H1 (cell line): Measurements from ENCODE around the gene DNAJB6. TPM values are rescaled to one million over a fixed set of nuclear protein-coding genes. Genes with fewer than 3 reads are reported as not detected.

Source experiments
- CTCF ChIA-PET: fragments of 300-600 bp; sonication (Branson Sonifier 250); formaldehyde crosslinking; loops from one replicate; lab custom pipeline; 2021; ENCODE audit not compliant: partially characterized antibody; lab: Charles Lee
- POLR2A ChIA-PET: fragments of 300-600 bp; sonication (Branson Sonifier 250); formaldehyde crosslinking; loops from one replicate; lab custom pipeline; 2021; ENCODE audit warnings: inconsistent platforms; ENCODE audit not compliant: partially characterized antibody; lab: Charles Lee
- DNase-seq, 2 experiments: peaks; one replicate each; pipeline versions ENCODE4 v3.0.0 to v3.0.0-alpha.2; 2010 to 2022; ENCODE audit warnings: low spot score in 2 of 2, low read depth in 1 of 2, mixed read lengths in 1 of 2
- FAIRE-seq: peaks from 2 replicates; lab custom pipeline; 2011; peaks lifted over from hg19 to GRCh38; lab: Jason Lieb, UNC
- H2AFZ ChIP-seq: 2 replicates; pipeline ENCODE4 v1.8.1; 2012; ENCODE audit warnings: low read length, inconsistent platforms
- H2AK5ac ChIP-seq: 2 replicates; pipeline ENCODE4 v1.6.1; 2013; ENCODE audit warnings: low read depth, low read length
- H2BK120ac ChIP-seq: replicated peaks from 2 replicates; pipeline ENCODE3; 2013; ENCODE audit warnings: low read depth, low read length, inconsistent platforms
- H2BK12ac ChIP-seq: 2 replicates; pipeline ENCODE4 v1.6.1; 2013; ENCODE audit warnings: low read depth, low read length
- H2BK15ac ChIP-seq: 2 replicates; pipeline ENCODE4 v1.6.1; 2013; ENCODE audit warnings: low read length
- H2BK20ac ChIP-seq: 2 replicates; pipeline ENCODE4 v1.6.1; 2013; ENCODE audit warnings: low read length
- H2BK5ac ChIP-seq: 2 replicates; pipeline ENCODE4 v1.6.1; 2013; ENCODE audit warnings: low read depth, low read length
- H3K14ac ChIP-seq: 2 replicates; pipeline ENCODE4 v1.6.1; 2013; ENCODE audit warnings: inconsistent platforms; ENCODE audit not compliant: insufficient read length
- H3K18ac ChIP-seq: 2 replicates; pipeline ENCODE4 v1.6.1; 2013; ENCODE audit warnings: low read length; ENCODE audit errors: extremely low read depth
- H3K23ac ChIP-seq: 2 replicates; pipeline ENCODE4 v1.6.1; 2013; ENCODE audit warnings: inconsistent platforms; ENCODE audit not compliant: insufficient read length
- H3K23me2 ChIP-seq: 2 replicates; pipeline ENCODE4 v1.6.1; 2013; ENCODE audit warnings: low read depth, low read length
- H3K27ac ChIP-seq: 2 replicates; pipeline ENCODE4 v1.6.1; 2011; ENCODE audit warnings: low read depth, low read length, inconsistent platforms
- H3K27me3 ChIP-seq, 4 experiments: replicated peaks in 1 of 4; 1 replicate in 1 of 4; 2 replicates in 3 of 4; pipeline versions ENCODE4 v1.6.1 to v1.8.1; 2011 to 2013; ENCODE audit warnings: low read length in 3 of 4, mild to moderate bottlenecking in 3 of 4, inconsistent platforms in 2 of 4, mixed read lengths in 2 of 4, moderate library complexity in 1 of 4; ENCODE audit not compliant: control insufficient read depth in 3 of 4, insufficient read depth in 3 of 4; ENCODE audit errors: extremely low read depth in 1 of 4
- H3K36me3 ChIP-seq, 4 experiments: 2 replicates each; pipeline versions ENCODE4 v1.6.1 to v1.8.1; 2011 to 2013; ENCODE audit warnings: mild to moderate bottlenecking in 4 of 4, low read length in 3 of 4, moderate library complexity in 2 of 4, control low read depth in 1 of 4, inconsistent platforms in 1 of 4; ENCODE audit not compliant: insufficient read depth in 4 of 4, control insufficient read depth in 2 of 4
- H3K4ac ChIP-seq: replicated peaks from 2 replicates; pipeline ENCODE3; 2013; ENCODE audit warnings: low read length, low read depth, mixed read lengths, inconsistent platforms; ENCODE audit not compliant: insufficient read length
- H3K4me1 ChIP-seq, 4 experiments: replicated peaks in 1 of 4; 1 replicate in 1 of 4; 2 replicates in 3 of 4; pipeline versions ENCODE4 v1.6.1 to v1.8.1; 2011 to 2013; ENCODE audit warnings: low read length in 3 of 4, inconsistent platforms in 2 of 4, mixed read lengths in 1 of 4; ENCODE audit not compliant: insufficient read depth in 4 of 4, control insufficient read depth in 3 of 4
- H3K4me2 ChIP-seq, 2 experiments: 2 replicates each; pipeline versions ENCODE4 v1.6.1 to v1.8.1; 2011 to 2013; ENCODE audit warnings: low read depth in 2 of 2, low read length in 2 of 2, control low read depth in 1 of 2, inconsistent platforms in 1 of 2, mild to moderate bottlenecking in 1 of 2; ENCODE audit not compliant: insufficient read depth in 1 of 2
- H3K4me3 ChIP-seq, 4 experiments: fragments of 200-600, 300-600 bp in 1 of 4; sonication (generic), shearing (Covaris generic), sonication (Bioruptor Twin) in 1 of 4; 2 replicates each; pipeline versions ENCODE4 v1.5.1 to v1.8.1; 2011 to 2016; ENCODE audit warnings: low read length in 4 of 4, low read depth in 3 of 4, control low read depth in 2 of 4, inconsistent platforms in 2 of 4, mild to moderate bottlenecking in 2 of 4, mixed read lengths in 1 of 4, moderate library complexity in 1 of 4; ENCODE audit not compliant: insufficient read depth in 2 of 4; ENCODE audit errors: extremely low read depth in 1 of 4
- H3K56ac ChIP-seq: replicated peaks from 2 replicates; pipeline ENCODE3; 2013; ENCODE audit warnings: low read depth, mild to moderate bottlenecking, mixed read lengths, low read length, inconsistent platforms; ENCODE audit not compliant: insufficient read length
- H3K79me1 ChIP-seq: 2 replicates; pipeline ENCODE4 v1.6.1; 2013; ENCODE audit warnings: low read depth, low read length, control low read depth
- H3K79me2 ChIP-seq, 2 experiments: 2 replicates each; pipeline versions ENCODE4 v1.6.1 to v1.8.1; 2012 to 2013; ENCODE audit warnings: low read length in 2 of 2, mild to moderate bottlenecking in 2 of 2, inconsistent platforms in 1 of 2; ENCODE audit not compliant: insufficient read depth in 2 of 2, control insufficient read depth in 1 of 2
- H3K9ac ChIP-seq, 4 experiments: replicated peaks in 1 of 4; 1 replicate in 1 of 4; 2 replicates in 3 of 4; pipeline versions ENCODE4 v1.6.1 to v1.8.1; 2011 to 2013; ENCODE audit warnings: low read depth in 3 of 4, low read length in 3 of 4, control low read depth in 2 of 4, mild to moderate bottlenecking in 2 of 4, moderate library complexity in 2 of 4, inconsistent platforms in 1 of 4; ENCODE audit errors: extremely low read depth in 1 of 4
- H3K9me3 ChIP-seq, 2 experiments: 2 replicates each; pipeline versions ENCODE4 v1.6.1 to v1.8.1; 2012 to 2013; ENCODE audit warnings: mild to moderate bottlenecking in 2 of 2, moderate library complexity in 2 of 2, control low read depth in 1 of 2, inconsistent platforms in 1 of 2, low read depth in 1 of 2, low read length in 1 of 2, mixed read lengths in 1 of 2; ENCODE audit not compliant: insufficient read depth in 2 of 2
- H4K20me1 ChIP-seq, 2 experiments: replicated peaks in 1 of 2; 2 replicates each; pipeline versions ENCODE3 to v1.8.1; 2011 to 2013; ENCODE audit warnings: inconsistent platforms in 2 of 2, low read length in 2 of 2, mild to moderate bottlenecking in 1 of 2; ENCODE audit not compliant: insufficient read depth in 2 of 2, control insufficient read depth in 1 of 2
- H4K5ac ChIP-seq: 2 replicates; pipeline ENCODE4 v1.6.1; 2013; ENCODE audit warnings: low read length, low read depth, mixed read lengths, inconsistent platforms; ENCODE audit not compliant: insufficient read length
- H4K8ac ChIP-seq: 2 replicates; pipeline ENCODE4 v1.8.0; 2013; ENCODE audit warnings: mild to moderate bottlenecking, moderate library complexity, low read length, inconsistent platforms; ENCODE audit not compliant: insufficient read depth; ENCODE audit errors: extremely low read depth
- H4K91ac ChIP-seq: replicated peaks from 2 replicates; pipeline ENCODE3; 2013; ENCODE audit warnings: low read length, mixed read lengths, inconsistent platforms; ENCODE audit not compliant: insufficient read length
- SP4 ChIP-seq: IDR thresholded peaks from 2 replicates; pipeline ENCODE4 v1.6.1; 2012; ENCODE audit warnings: low read length, inconsistent platforms
- WGBS, 2 experiments: shearing (Covaris generic) in 1 of 2; methylation state at CpG; one replicate each; pipeline versions ENCODE4 v1.1.6 to v1.1.7; 2013 to 2015; ENCODE audit warnings: low lambda C conversion rate in 2 of 2, mixed read lengths in 2 of 2, inconsistent platforms in 1 of 2, low coverage in 1 of 2, missing lambda C conversion rate in 1 of 2; ENCODE audit not compliant: insufficient replicate concordance in 2 of 2, insufficient coverage in 1 of 2, insufficient read length in 1 of 2; ENCODE audit errors: extremely low coverage in 1 of 2, missing lambda C conversion rate in 1 of 2; 5-methylcytosine and 5-hydroxymethylcytosine counted together
- polyA plus RNA-seq, 7 experiments: library from polyadenylated mRNA; depleted of rRNA in 3 of 7; stranded (reverse) in 5 of 7; unstranded in 2 of 7; fragments of >200 nt in 5 of 7; fragments of 200-250 nt in 2 of 7; gene quantifications; 1 replicate in 5 of 7; 2 replicates in 1 of 7; 4 replicates in 1 of 7; pipeline versions ENCODE4 v1.2.1 to v1.2.3, GENCODE V29; 2011 to 2013; ENCODE audit warnings: missing spikeins in 2 of 7, mixed read lengths in 2 of 7
- total RNA-seq: library from RNA; stranded (reverse); fragmentation: NEBNext Ultra II Directional; extraction: Animal tissue kit (Norgen Biotek cat#: 25700); gene quantifications from 2 replicates; pipeline ENCODE4 v1.2.1, GENCODE V29; 2021

Gene DNAJB6
- total and polyA plus RNA-seq, 2 of the 8 experiments (the other 6 are each of a cell fraction or from before 2014, with no cell fraction given): 166 to 295 TPM

DNA sequence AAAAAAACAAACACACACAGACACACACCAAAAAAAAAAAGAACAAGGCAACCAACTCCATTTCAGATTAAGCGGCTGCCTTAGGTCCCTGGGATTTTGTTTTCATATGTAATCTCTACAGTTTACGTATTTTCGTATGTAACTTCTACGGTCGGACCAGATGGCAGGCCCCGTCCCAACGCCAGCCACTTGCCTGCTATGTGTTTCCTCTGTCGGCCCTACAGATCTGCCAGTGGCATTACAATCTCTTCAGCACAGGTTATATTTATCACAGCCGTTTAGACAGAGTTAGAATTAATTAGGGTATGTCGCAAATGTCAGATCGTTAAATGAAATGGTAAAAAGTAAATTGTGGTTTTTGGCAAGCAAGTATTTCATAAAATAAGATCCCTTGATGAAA, 99.3 kb downstream of the DNAJB6 start:
- Histone ChIP-seq H3K4ac (no peak overlapping the region), H3K9me3 (peaks cover 8 to 10% of the 10 kb centered on the region in 2 experiments; a peak in 3 of 4 replicates), H3K27ac (no peak overlapping the region), H3K56ac (no peak overlapping the region), H4K20me1 (peaks cover 1 to 7% of the 10 kb centered on the region in 2 experiments), H3K79me2 (no peaks in the 10 kb centered on the region), H3K18ac (no peak overlapping the region), H4K8ac (no peak overlapping the region), H3K4me1 (peaks cover 0 to 11% (median 7%) of the 10 kb centered on the region in 4 experiments; a peak in 6 of 7 replicates), H3K14ac (no peak overlapping the region), H4K91ac (no peak overlapping the region), H3K9ac (no peak overlapping the region), H2BK5ac (no peak overlapping the region), H2BK12ac (no peak overlapping the region), H3K23me2 (peaks cover 3% of the 10 kb centered on the region; the same call in 1 of the 2 replicates), H3K36me3 (no peaks in the 10 kb centered on the region), H2BK120ac (no peak overlapping the region), H2BK15ac (no peak overlapping the region), H3K4me2 (no peak overlapping the region), H2BK20ac (no peak overlapping the region), H4K5ac (no peak overlapping the region), H3K23ac (no peak overlapping the region), H3K4me3 (no peak overlapping the region), H2AK5ac (no peak overlapping the region), H2AFZ (no peak overlapping the region), H3K27me3 (no peaks in the 10 kb centered on the region), H3K79me1 (no peaks in the 10 kb centered on the region)
- POLR2A ChIA-PET: no interaction called here
- DNase-seq (no peak), FAIRE-seq (no peak)
- CTCF ChIA-PET: interaction anchor here (1.7 kb wide), 1 partner anchor 39 kb away, joined by 8 read pairs; no protein-coding TSS in a partner anchor
- WGBS, 2 experiments: 92% methylated on average over 11 of the region's 11 CpGs; no CpG with 5 or more reads in 1 of the 2 experiments
- no peak for TF ChIP-seq SP4
